Stimulated activated naive B cell treated with anti-CD40 and anti-IgM and Interleukin-4, amounts not matched to agents 10 μg/mL and 1 μg/mL and 100 μg/mL, for 72 hours (primary cell): ENCODE measurements around the gene KCTD8.

Experiments used
- ATAC-seq, 2 donors: fragments of 150-1000 bp; cut with Tn5 transposase; replicated peaks; 2 replicates each; pipeline ENCODE4 v1.10.0; 2021; ENCODE audit warnings: moderate library complexity in 1 of 2
- DNase-seq: peaks from one replicate; pipeline ENCODE4 v3.0.0; 2021
- H3K27ac Mint-ChIP-seq: one replicate; pipeline ENCODE4 v1.8.0; 2022; ENCODE audit warnings: mild to moderate bottlenecking, mixed read lengths
- H3K27me3 Mint-ChIP-seq, 2 donors: one replicate each; pipeline ENCODE4 v1.8.0; 2022; ENCODE audit warnings: mixed read lengths in 2 of 2
- H3K36me3 Mint-ChIP-seq, 2 donors: one replicate each; pipeline ENCODE4 v1.8.0; 2022; ENCODE audit warnings: mixed read lengths in 2 of 2, mild to moderate bottlenecking in 1 of 2
- H3K4me1 Mint-ChIP-seq, 2 donors: one replicate each; pipeline ENCODE4 v1.8.0; 2022; ENCODE audit warnings: mixed read lengths in 2 of 2, mild to moderate bottlenecking in 1 of 2
- H3K4me3 Mint-ChIP-seq, 2 donors: one replicate each; pipeline ENCODE4 v1.8.0; 2022; ENCODE audit warnings: mild to moderate bottlenecking in 2 of 2, mixed read lengths in 2 of 2, moderate library complexity in 1 of 2
- H3K9me3 Mint-ChIP-seq, 2 donors: one replicate each; pipeline ENCODE4 v1.8.0; 2022; ENCODE audit warnings: mixed read lengths in 2 of 2, mild to moderate bottlenecking in 1 of 2

The KCTD8 gene

DNA sequence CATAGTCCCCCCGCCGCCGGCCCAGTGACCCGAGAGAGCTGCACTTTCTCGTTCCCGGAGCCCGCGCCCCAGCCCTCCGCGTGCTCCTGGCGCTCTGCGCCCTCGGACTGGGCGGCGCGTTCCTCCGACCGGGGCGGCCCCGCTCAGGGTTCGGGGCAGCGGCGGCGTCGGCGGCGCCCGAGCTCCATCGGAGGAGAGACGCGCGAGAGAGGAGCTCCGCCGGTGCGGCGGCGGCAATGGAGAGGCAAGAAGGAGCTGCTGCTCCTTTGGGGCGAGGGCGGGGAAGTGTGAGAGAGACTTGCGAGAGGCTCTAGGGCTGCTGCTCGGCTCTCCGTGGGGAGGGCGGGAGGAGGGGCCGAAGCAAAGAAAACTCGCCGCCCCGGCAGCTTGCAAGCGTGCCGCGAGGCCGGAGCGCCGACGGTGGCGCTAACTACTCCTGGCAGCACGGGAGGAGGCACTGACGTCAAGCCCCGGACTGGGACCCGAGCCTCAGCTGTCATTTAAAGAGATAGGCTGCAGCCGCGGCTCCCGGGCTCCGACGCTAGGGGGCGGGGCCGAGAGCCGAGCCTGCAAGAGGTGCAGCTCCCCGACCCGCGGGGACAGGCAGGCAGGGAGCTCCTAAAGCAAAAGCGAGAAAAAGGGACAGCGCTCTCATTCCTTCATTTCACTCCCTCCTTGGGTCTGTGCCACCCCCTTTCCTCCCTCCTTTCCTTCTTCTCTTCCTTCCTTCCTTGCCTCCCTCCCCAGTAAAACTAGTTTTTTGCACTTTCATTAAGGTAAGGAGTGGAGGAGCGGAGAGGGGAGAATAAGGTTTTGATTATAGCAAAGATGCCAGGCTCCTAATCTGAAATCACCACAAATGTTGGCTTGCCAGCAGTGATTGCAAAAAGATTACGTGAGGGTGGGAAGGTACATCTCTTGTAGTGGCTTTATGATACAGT, at the start of gene KCTD8:
TSS of gene KCTD8 (minus strand) at position 289 of the 941 bp plus-strand sequence.
- ATAC-seq (peak; percentile 90 to 93), DNase-seq (peak; percentile 71)
- Mint-ChIP-seq H3K4me1 (peaks cover 6 to 19% of the 10 kb centered on the region in 2 donors), H3K4me3 (peak within 1 kb of the TSS; percentile 75 to 78), H3K36me3 (peaks cover 0 to 3% of the 10 kb centered on the region in 2 donors), H3K27me3 (peaks cover 36 to 38% of the 10 kb centered on the region in 2 donors), H3K9me3 (no peaks in the 10 kb centered on the region), H3K27ac (peak within 1 kb of the TSS; percentile 31)

DNA sequence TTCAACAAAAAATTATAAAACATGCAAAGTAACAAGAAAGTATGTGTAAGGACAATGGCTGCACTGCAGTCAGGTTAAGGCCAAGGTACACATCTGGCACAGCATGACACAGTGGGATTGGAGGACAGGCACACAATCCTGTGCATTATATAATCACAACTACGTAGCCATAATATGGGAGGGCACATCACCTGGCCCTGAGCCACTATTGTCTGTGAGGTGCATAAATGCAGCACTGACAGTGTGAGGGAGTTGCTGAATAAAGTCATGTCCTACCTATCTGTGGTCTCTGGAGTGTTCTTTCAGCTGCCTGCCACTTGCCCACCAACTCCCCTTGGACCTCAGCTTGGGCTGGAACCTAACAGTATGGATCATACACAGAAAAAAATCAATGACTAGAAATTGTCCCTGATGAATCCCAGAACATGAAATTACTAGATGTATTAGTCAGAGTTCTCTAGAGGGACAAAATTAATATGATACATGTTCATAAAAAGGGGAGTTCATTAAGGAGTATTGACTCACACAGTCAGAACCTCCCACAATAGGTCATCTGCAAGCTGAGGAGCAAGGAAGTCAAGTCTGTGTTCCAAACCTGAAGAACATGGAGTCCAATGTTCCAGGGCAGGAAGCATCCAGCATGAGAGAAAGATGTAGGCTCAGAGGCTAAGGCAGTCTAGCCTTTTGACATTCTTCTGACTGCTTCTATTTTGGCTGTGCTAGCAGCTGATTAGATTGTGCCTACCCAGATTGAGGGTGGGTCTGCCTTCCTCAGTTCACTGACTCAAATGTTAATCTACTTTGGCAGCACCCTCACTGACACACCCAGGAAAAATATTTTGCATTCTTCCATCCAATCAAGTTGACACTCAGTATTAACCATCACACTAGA, 46.4 kb upstream of the KCTD8 start:
- no peak for DNase-seq
- Mint-ChIP-seq H3K27ac (no peak overlapping the region), H3K4me3 (no peak overlapping the region), H3K4me1 (no peaks in the 10 kb centered on the region), H3K9me3 (no peaks in the 10 kb centered on the region), H3K27me3 (no peaks in the 10 kb centered on the region), H3K36me3 (no peaks in the 10 kb centered on the region)
- no peak for ATAC-seq

DNA sequence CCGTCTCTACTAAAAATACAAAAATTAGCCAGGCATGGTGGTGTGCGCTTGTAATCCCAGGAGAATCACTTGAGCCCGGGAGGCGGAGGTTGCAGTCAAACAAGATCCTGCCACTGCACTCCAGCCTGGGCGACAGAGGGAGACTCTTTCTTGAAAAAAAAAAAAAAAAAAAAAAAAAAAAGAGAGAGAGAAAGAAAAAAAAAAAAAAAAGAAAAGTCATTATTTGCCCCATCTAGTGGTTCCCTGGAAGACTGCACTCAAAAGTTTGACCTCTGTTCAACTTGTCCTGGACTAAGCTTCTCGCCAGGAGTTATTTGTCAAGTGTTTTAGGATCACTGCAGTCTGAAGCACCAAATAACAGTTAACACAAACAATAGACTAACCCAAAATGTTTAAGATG, 45.3 kb upstream of the KCTD8 start:
- Mint-ChIP-seq H3K4me1 (no peaks in the 10 kb centered on the region), H3K4me3 (no peak overlapping the region), H3K27me3 (no peaks in the 10 kb centered on the region), H3K27ac (no peak overlapping the region), H3K36me3 (no peaks in the 10 kb centered on the region), H3K9me3 (no peaks in the 10 kb centered on the region)
- DNase-seq = no peak
- no peak for ATAC-seq

DNA sequence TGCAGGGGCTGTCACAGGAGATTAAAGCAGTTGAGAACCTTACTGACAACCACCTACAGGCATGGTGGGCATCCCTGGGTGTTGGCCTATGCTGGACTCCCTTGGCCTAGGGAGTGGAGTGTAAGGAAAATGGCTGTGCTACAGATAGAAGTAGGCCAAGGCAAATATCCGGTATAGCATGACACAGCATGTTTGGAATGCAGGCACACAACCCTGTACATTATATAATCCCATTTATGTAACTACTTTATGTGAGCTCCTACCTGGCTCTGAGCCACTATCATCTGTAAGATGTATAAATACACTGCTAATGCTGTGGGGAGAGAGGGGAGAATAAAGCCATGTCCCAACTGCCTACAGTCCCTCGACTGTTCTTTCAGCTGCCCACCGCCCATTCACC, 38.7 kb upstream of the KCTD8 start:
- DNase-seq = no peak
- H3K4me3 Mint-ChIP-seq = no peak overlapping the region
- H3K9me3 Mint-ChIP-seq = peaks cover 5% of the 10 kb centered on the region in 2 donors
- H3K27me3 Mint-ChIP-seq = no peaks in the 10 kb centered on the region
- H3K4me1 Mint-ChIP-seq = no peaks in the 10 kb centered on the region
- no peak overlapping the region for H3K27ac Mint-ChIP-seq
- no peaks in the 10 kb centered on the region for H3K36me3 Mint-ChIP-seq
- no peak for ATAC-seq

DNA sequence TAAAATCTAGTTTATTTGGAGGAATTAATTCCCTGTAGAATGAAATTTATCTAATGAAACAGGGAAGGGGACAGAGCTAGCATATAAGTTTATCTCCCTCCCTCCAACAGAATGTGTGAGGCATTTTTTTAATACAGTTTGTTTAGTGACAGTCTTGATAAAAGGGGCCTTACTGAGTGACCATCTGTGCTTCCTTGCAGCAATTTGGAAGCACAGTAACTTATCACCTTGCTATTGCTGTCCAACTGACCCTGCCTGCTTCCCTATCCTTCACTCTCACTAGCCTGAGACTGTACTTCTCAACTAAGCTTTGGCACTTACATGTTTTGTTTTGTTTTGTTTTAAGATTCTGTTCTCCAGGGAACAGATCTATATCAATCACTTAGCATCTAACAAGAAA, 31.1 kb upstream of the KCTD8 start:
- no peaks in the 10 kb centered on the region for H3K4me1 Mint-ChIP-seq
- no peak for DNase-seq

DNA sequence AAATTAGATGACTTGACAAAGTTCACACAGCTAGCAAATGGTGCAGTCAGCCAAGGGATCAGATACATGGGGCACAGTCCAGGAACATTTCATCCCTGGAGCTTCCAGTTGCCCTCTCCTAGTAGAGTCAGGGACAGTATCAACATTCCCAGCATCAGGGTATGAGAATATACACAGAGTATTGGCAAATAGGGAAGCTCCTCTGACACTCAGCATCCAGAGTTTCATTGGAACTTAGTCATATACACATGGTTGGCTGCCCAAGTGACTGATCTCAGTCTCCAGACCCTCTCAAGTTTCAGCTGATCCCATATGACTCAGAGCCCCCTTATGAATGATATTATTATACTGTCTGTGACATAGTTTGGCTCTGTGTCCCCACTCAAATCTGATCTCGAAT, 13.7 kb upstream of the KCTD8 start:
- no peak overlapping the region for H3K27ac Mint-ChIP-seq
- no peak for ATAC-seq
- no peaks in the 10 kb centered on the region for H3K36me3 Mint-ChIP-seq
- H3K27me3 Mint-ChIP-seq = peaks cover 0 to 4% of the 10 kb centered on the region in 2 donors
- H3K9me3 Mint-ChIP-seq = peaks cover 4 to 6% of the 10 kb centered on the region in 2 donors
- no peak overlapping the region for H3K4me3 Mint-ChIP-seq
- no peak for DNase-seq
- no peaks in the 10 kb centered on the region for H3K4me1 Mint-ChIP-seq

More for the DNA sequence above, 31.1 kb upstream of the KCTD8 start:
- Mint-ChIP-seq H3K4me3 (no peak overlapping the region), H3K27me3 (no peaks in the 10 kb centered on the region), H3K27ac (no peak overlapping the region), H3K36me3 (no peaks in the 10 kb centered on the region), H3K9me3 (peaks cover 3 to 10% of the 10 kb centered on the region in 2 donors)
- ATAC-seq = no peak

DNA sequence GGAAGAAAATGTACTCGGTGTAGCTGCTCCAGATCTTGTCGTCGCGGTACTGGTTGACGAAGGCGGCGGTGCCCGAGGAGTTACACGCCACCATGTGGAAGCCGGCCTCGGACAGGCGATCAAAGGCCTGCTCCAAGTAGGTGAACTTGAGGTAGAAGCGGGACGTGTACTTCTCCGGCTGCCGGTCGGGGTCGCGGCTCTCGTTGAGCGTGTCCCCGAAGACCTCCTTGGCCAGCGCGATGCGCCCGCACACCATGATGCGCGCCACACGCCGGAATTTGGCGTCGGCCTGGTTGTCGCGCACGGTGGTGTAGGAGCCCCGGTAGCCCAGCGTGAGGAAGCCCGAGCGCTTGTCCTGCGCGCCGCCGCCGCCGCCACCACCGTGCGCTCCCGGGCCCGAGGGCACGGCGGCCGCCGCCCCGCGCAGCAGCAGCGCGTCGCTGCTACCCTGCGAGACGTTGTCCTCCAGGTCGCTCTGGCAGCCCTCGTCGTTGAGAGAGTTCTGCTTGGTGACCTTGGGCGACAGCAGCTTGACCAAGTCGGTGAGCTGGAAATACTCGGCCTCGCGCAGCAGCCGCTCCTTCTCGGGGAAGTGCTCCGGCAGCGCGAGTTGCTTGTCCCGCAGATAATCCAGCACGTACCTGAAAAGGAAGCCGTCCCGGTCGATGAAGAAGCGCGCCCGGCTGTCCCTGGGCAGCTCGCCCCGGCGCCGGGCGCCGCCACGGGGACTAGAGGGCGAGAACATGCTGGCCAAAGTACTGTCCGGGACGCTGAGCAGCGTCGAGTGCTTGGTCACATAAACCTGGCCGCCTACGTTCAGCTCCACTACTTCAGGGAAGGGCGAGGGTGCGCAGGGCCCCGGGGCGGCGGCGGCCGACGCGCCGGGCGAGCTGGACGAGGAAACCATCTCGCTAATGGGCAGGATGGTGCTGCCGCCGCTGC, 775 bp downstream of the KCTD8 start:
- no peak for DNase-seq
- H3K27ac Mint-ChIP-seq = no peak overlapping the region
- peaks cover 31 to 40% of the 10 kb centered on the region in 2 donors for H3K27me3 Mint-ChIP-seq
- peak overlapping the region; percentile 41 to 75 for H3K4me3 Mint-ChIP-seq
- peak in 1 of 2 donors; percentile 6 for ATAC-seq
- H3K36me3 Mint-ChIP-seq = peaks cover 0 to 3% of the 10 kb centered on the region in 2 donors
- no peaks in the 10 kb centered on the region for H3K9me3 Mint-ChIP-seq
- peaks cover 6 to 19% of the 10 kb centered on the region in 2 donors for H3K4me1 Mint-ChIP-seq

DNA sequence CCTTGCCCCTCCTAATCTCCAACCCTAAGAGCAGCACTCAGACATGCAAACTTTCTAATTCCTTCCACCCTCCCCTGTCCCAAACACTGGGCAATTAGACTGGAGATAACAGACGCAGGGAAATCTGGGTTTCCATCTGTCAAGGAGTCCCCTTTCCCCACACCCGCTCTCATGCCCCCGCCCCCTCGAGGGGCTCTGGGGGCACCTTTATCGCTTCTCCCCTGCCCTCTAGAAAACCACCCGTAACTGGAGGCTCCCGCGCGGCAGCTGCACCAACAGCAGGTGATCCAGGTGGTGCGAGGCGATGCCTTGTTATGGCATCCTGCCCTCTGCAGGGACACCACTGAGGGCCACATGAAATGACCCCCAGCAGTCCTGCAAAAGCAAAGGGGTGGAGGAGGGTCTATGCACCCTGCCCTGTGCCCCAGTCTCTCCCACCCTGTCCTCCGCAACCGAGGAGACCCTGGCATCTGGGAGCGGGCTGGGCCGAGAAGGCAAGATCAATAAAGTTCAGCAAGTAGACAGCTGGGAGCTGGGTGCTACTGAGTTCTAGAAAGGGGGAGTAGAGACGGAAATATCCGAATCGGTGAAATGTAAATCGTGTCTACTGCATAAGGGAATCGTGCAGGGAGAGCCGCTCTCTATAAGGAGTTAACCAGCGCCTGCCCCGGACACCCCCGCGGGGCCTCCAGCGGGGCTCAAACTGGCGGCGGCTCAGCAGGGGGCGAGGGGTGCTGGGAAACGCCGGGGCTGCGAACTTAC, 1.6 kb downstream of the KCTD8 start:
- peaks cover 30 to 44% of the 10 kb centered on the region in 2 donors for H3K27me3 Mint-ChIP-seq
- DNase-seq = no peak
- peak overlapping the region; percentile 67 for H3K4me3 Mint-ChIP-seq
- peaks cover 6 to 19% of the 10 kb centered on the region in 2 donors for H3K4me1 Mint-ChIP-seq
- no peak for ATAC-seq
- peaks cover 0 to 3% of the 10 kb centered on the region in 2 donors for H3K36me3 Mint-ChIP-seq
- peak overlapping the region; percentile 82 for H3K27ac Mint-ChIP-seq
- no peaks in the 10 kb centered on the region for H3K9me3 Mint-ChIP-seq

DNA sequence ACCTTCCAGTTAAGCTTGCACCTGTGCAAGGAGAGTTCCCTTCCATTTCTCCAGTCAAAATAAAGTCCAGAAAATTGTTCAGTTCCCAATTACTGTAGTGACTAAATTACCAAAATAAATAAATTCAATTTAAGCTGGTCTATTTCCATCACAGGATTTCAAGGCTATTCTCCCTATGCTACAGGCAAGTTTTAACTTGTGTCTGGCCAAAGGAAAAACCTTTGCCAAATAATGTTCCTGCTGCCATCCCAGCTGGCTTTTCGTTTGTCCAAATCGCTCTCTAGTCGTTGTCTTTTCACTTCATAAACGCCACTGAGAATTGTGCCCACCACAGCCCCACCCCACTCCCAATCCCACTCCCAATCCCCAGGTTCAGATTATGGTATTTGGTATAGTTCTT, 2.4 kb downstream of the KCTD8 start:
- H3K4me3 Mint-ChIP-seq = no peak overlapping the region
- H3K36me3 Mint-ChIP-seq = peaks cover 0 to 3% of the 10 kb centered on the region in 2 donors
- H3K27me3 Mint-ChIP-seq = peaks cover 30 to 43% of the 10 kb centered on the region in 2 donors
- ATAC-seq (no peak), DNase-seq (no peak)
- H3K4me1 Mint-ChIP-seq = peaks cover 6 to 19% of the 10 kb centered on the region in 2 donors
- H3K9me3 Mint-ChIP-seq = no peaks in the 10 kb centered on the region
- peak overlapping the region; percentile 51 for H3K27ac Mint-ChIP-seq

DNA sequence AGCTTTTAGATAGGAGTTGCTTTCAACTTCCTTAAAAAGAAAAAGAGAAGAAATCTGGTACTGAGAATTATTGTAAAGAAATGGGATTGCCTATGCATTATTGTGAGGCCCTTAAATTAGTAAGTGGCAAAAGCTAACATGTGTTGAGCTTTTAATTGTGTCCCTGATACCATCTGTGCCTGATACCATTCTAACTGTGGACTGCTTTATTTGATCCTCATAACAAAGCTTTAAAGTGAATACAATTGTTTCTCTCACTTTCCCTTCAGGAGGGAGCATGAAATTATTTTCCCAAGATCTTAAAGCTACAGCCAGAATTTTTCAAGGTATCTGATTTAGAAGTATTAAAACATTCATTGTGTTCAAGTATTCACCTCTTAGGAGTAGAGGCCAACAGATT, 9.9 kb downstream of the KCTD8 start:
- peaks cover 0 to 6% of the 10 kb centered on the region in 2 donors for H3K27me3 Mint-ChIP-seq
- ATAC-seq = no peak
- no peaks in the 10 kb centered on the region for H3K9me3 Mint-ChIP-seq
- no peak overlapping the region for H3K4me3 Mint-ChIP-seq
- no peaks in the 10 kb centered on the region for H3K36me3 Mint-ChIP-seq
- H3K27ac Mint-ChIP-seq = no peak overlapping the region
- no peak for DNase-seq
- no peaks in the 10 kb centered on the region for H3K4me1 Mint-ChIP-seq

DNA sequence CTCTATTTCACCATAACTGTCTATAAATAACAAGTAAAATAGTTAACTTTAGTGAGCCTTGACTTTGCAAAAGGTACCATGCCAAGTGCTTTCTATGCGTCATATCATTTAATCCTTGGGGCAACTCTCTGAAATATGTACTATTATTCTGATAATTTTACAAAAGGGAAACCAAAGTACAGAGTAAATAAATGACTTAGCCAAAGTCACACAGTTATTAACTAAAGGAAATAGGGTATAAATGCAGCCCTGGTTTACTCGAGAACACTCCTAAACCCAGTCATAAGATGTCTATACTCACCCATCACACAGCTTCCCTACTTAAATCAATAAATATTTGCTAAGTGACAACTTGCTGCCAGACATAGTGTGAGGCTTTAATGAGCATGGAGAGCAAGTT, 14.4 kb downstream of the KCTD8 start:
- DNase-seq (no peak), ATAC-seq (no peak)
- H3K4me1 Mint-ChIP-seq = no peaks in the 10 kb centered on the region
- no peaks in the 10 kb centered on the region for H3K27me3 Mint-ChIP-seq
- H3K9me3 Mint-ChIP-seq = no peaks in the 10 kb centered on the region
- H3K27ac Mint-ChIP-seq = no peak overlapping the region
- no peak overlapping the region for H3K4me3 Mint-ChIP-seq
- H3K36me3 Mint-ChIP-seq = no peaks in the 10 kb centered on the region

DNA sequence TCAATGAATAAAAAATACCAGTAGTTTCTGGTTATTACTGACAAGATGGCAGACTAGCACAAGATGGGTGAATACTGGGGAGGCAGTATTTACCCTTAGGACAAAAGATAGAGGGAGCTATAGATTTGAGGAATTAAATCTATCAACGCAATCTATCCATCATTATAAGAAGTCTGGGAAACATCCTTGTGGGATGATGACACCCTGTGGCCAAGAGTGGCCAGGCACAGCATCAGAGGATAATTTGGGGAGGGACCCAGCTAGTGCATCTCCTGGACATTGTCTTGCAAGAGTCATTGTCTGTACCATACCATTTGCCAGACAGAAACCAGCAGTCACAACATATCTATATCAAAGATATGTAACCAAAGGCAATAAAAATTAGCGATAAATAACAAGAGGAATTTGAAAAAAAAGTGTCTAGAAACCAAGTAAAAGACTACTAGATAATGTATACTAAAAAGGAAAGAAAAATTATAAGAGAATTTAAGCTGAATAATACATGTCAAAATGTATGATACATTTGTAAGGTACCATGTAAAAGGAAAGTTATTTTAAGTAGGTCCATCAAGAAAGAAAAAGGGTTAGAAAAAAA, 22.9 kb downstream of the KCTD8 start:
- Mint-ChIP-seq H3K4me1 (no peaks in the 10 kb centered on the region), H3K9me3 (no peaks in the 10 kb centered on the region), H3K36me3 (no peaks in the 10 kb centered on the region), H3K4me3 (no peak overlapping the region), H3K27ac (no peak overlapping the region), H3K27me3 (no peaks in the 10 kb centered on the region)
- ATAC-seq (no peak), DNase-seq (no peak)

DNA sequence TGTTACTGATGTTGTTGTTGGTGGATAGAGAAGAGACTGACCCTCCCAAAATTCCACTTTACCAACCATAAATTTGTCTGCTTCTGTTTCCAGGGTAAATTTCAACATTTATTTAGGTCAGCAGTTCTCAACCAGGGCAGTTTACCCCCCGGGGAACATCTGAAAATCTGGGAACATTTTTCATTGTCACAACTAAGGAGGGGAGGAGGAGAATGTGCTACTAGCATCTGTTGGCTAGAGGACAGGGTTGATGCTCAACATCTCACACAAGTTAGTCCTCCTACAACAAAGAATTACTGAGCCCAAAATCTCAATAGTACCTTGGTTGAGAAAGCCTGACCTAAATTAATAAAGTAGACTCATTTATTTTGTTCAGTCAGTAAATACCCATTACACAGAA, 25.7 kb downstream of the KCTD8 start:
- no peak overlapping the region for H3K4me3 Mint-ChIP-seq
- no peak for DNase-seq
- ATAC-seq = no peak
- no peaks in the 10 kb centered on the region for H3K27me3 Mint-ChIP-seq
- H3K27ac Mint-ChIP-seq = no peak overlapping the region
- no peaks in the 10 kb centered on the region for H3K4me1 Mint-ChIP-seq
- H3K9me3 Mint-ChIP-seq = no peaks in the 10 kb centered on the region
- no peaks in the 10 kb centered on the region for H3K36me3 Mint-ChIP-seq
